T-cell (primary cell): ENCODE results near the gene MARS1. TPM values are rescaled to one million over a fixed set of nuclear protein-coding genes. Genes with fewer than 3 reads are reported as not detected.
"Not testable (repeated sequence)": the region's sequence is repeated elsewhere in the genome, so short reads cannot be mapped to it uniquely, and the experiment has no call there.

Source experiments
- ATAC-seq, 4 experiments: fragments of 200-7000 bp in 3 of 4; fragments of 150-1000 bp in 1 of 4; cut with Tn5 transposase; replicated peaks in 1 of 4; 1 replicate in 3 of 4; 2 replicates in 1 of 4; pipeline ENCODE4 v1.10.0; 2021; ENCODE audit warnings: moderate library complexity in 3 of 4, mild to moderate bottlenecking in 2 of 4, moderate number of reproducible peaks in 1 of 4
- CTCF ChIA-PET, 2 donors: fragments of 300-600 bp; sonication (Branson Sonifier 250); formaldehyde crosslinking; loops; one replicate each; lab custom pipeline; 2022; ENCODE audit warnings: antibody characterized with exemption in 2 of 2; lab: Charles Lee
- POLR2A ChIA-PET, 2 donors: fragments of 300-600 bp; sonication (Branson Sonifier 250); formaldehyde crosslinking; loops; one replicate each; lab custom pipeline; 2022; ENCODE audit warnings: antibody characterized with exemption in 2 of 2; lab: Charles Lee
- DNase-seq, 35 experiments: peaks; one replicate each; pipeline versions ENCODE4 v3.0.0 to v3.0.0-alpha.2; 2013 to 2023
- H3K27ac ChIP-seq: one replicate; pipeline ENCODE4 v1.5.1; 2013; ENCODE audit warnings: low read length
- H3K27me3 ChIP-seq, 2 experiments: replicated peaks in 1 of 2; 1 replicate in 1 of 2; 2 replicates in 1 of 2; pipeline versions ENCODE4 v1.6.1 to v1.7.0; 2013; ENCODE audit warnings: low read length in 1 of 2, mixed read lengths in 1 of 2; ENCODE audit not compliant: control insufficient read depth in 2 of 2, insufficient read depth in 2 of 2; ENCODE audit errors: extremely low read depth in 1 of 2
- H3K36me3 ChIP-seq, 2 donors: 1 replicate in 1 of 2; 2 replicates in 1 of 2; pipeline versions ENCODE4 v1.6.1 to v1.7.0; 2013; ENCODE audit warnings: low read length in 1 of 2; ENCODE audit not compliant: control insufficient read depth in 2 of 2, insufficient read depth in 1 of 2; ENCODE audit errors: extremely low read depth in 1 of 2
- H3K4me1 ChIP-seq, 2 experiments: 1 replicate in 1 of 2; 2 replicates in 1 of 2; pipeline versions ENCODE4 v1.6.1 to v1.7.0; 2013; ENCODE audit warnings: low read length in 2 of 2, mixed read lengths in 1 of 2; ENCODE audit not compliant: insufficient read depth in 2 of 2, control insufficient read depth in 1 of 2; ENCODE audit errors: extremely low read depth in 1 of 2
- H3K4me3 ChIP-seq, 2 donors: 1 replicate in 1 of 2; 2 replicates in 1 of 2; pipeline versions ENCODE4 v1.5.1 to v1.7.0; 2013; ENCODE audit warnings: mild to moderate bottlenecking in 2 of 2, low read length in 1 of 2, moderate library complexity in 1 of 2; ENCODE audit not compliant: control insufficient read depth in 1 of 2; ENCODE audit errors: extremely low read depth in 1 of 2
- H3K9me3 ChIP-seq: 2 replicates; pipeline ENCODE4 v1.7.0; 2013
- H3K27ac Mint-ChIP-seq, 2 donors: one replicate each; pipeline ENCODE4 v1.8.0; 2020 to 2021; ENCODE audit warnings: mild to moderate bottlenecking in 2 of 2, mixed read lengths in 2 of 2
- H3K27me3 Mint-ChIP-seq, 2 donors: one replicate each; pipeline ENCODE4 v1.8.0; 2021 to 2022; ENCODE audit warnings: mixed read lengths in 2 of 2
- H3K36me3 Mint-ChIP-seq: one replicate; pipeline ENCODE4 v1.8.0; 2021; ENCODE audit warnings: mixed read lengths
- H3K4me1 Mint-ChIP-seq, 3 donors: one replicate each; pipeline ENCODE4 v1.8.0; 2020 to 2022; ENCODE audit warnings: mixed read lengths in 3 of 3, mild to moderate bottlenecking in 1 of 3
- H3K4me3 Mint-ChIP-seq, 3 donors: one replicate each; pipeline ENCODE4 v1.8.0; 2020 to 2022; ENCODE audit warnings: mild to moderate bottlenecking in 3 of 3, mixed read lengths in 3 of 3, moderate library complexity in 3 of 3
- H3K9me3 Mint-ChIP-seq, 3 donors: one replicate each; pipeline ENCODE4 v1.8.0; 2020 to 2022; ENCODE audit warnings: mixed read lengths in 3 of 3
- WGBS: methylation state at CpG from one replicate; pipeline ENCODE4 v1.1.5; 2013; ENCODE audit warnings: missing lambda C conversion rate; ENCODE audit not compliant: insufficient coverage; 5-methylcytosine and 5-hydroxymethylcytosine counted together
- total RNA-seq, 35 experiments: library from RNA in 6 of 35; stranded (reverse) in 6 of 35; fragments of 120-200 nt in 1 of 35; gene quantifications; one replicate each; pipeline versions ENCODE4 v1.2.1 to v1.2.4 and lab custom pipeline; 2013 to 2026

The MARS1 gene
- total RNA-seq, 5 donors from 2014 or later (not counting 1 experiment from before 2014, with no cell fraction given), result 167 to 350 (median 320) TPM

- whole genome bisulfite sequencing, result 100% methylated on average over 2 of the region's 6 CpGs
- ChIA-PET CTCF (interaction anchor here in 1 of 2 donors (0.7 to 1.0 kb wide), 2 partner anchors 58 to 228 kb away, joined by 4 to 6 read pairs; no protein-coding TSS in a partner anchor), POLR2A (interaction anchor here (0.5 to 1.3 kb wide), 6 partner anchors 10 to 1486 kb away, joined by 3 to 17 read pairs (median 6); no protein-coding TSS in a partner anchor)
- H3K27me3 ChIP-seq, H3K9me3 ChIP-seq, H3K4me3 ChIP-seq, H3K9me3 Mint-ChIP-seq, H3K27me3 Mint-ChIP-seq, DNase-seq, ATAC-seq, H3K4me3 Mint-ChIP-seq, H3K4me1 ChIP-seq, H3K27ac Mint-ChIP-seq, H3K27ac ChIP-seq: not testable (repeated sequence)
- peaks cover 7 to 81% of the 10 kb centered on the region in 2 donors for H3K36me3 ChIP-seq
- peaks cover 64% of the 10 kb centered on the region for H3K36me3 Mint-ChIP-seq
- H3K4me1 Mint-ChIP-seq, result peaks cover 14 to 15% (median 15%) of the 10 kb centered on the region in 3 donors
Observed at GRCh38 chr12:57513677-57514076, 25.8 kb downstream of the MARS1 start.

GRCh38 chr12:57514246-57514645, 26.4 kb downstream of the MARS1 start:
- not testable (repeated sequence) for H3K9me3 ChIP-seq, DNase-seq, H3K4me3 Mint-ChIP-seq, H3K4me3 ChIP-seq, H3K9me3 Mint-ChIP-seq, ATAC-seq, H3K27me3 ChIP-seq, H3K27me3 Mint-ChIP-seq, H3K27ac ChIP-seq
- Mint-ChIP-seq H3K36me3 (peaks cover 68% of the 10 kb centered on the region), H3K27ac (peak overlapping the region in 1 of 2 donors; percentile 68), H3K4me1 (peaks cover 20 to 21% (median 20%) of the 10 kb centered on the region in 3 donors)
- WGBS, result 97% methylated on average over 8 of the region's 9 CpGs
- peaks cover 7 to 79% of the 10 kb centered on the region in 2 donors for H3K36me3 ChIP-seq
- POLR2A ChIA-PET, result interaction anchor here in 1 of 2 donors (0.7 to 1.3 kb wide), 2 partner anchors 18 to 21 kb away, joined by 3 to 6 read pairs; no protein-coding TSS in a partner anchor
- peaks cover 4 to 11% of the 10 kb centered on the region in 2 experiments for H3K4me1 ChIP-seq
- CTCF ChIA-PET, result interaction anchor here in 1 of 2 donors (0.7 to 1.0 kb wide), 2 partner anchors 58 to 228 kb away, joined by 4 to 6 read pairs; no protein-coding TSS in a partner anchor

- H3K27ac Mint-ChIP-seq, result no peak overlapping the region
- POLR2A ChIA-PET, result interaction anchor here in 1 of 2 donors (1.1 kb wide), 1 partner anchor 33 kb away, joined by 5 read pairs; no protein-coding TSS in a partner anchor
- Histone ChIP-seq H3K9me3 (no peaks in the 10 kb centered on the region), H3K36me3 (peaks cover 7 to 74% of the 10 kb centered on the region in 2 donors), H3K27me3 (no peaks in the 10 kb centered on the region), H3K4me3 (no peak overlapping the region), H3K4me1 (peaks cover 7 to 17% of the 10 kb centered on the region in 2 experiments), H3K27ac (no peak overlapping the region)
- ATAC-seq (no peak), DNase-seq (no peak)
- no peak overlapping the region for H3K4me3 Mint-ChIP-seq
- H3K4me1 Mint-ChIP-seq, result peaks cover 24% of the 10 kb centered on the region in 3 donors
- no peaks in the 10 kb centered on the region for H3K27me3 Mint-ChIP-seq
- CTCF ChIA-PET, result interaction anchor here in 1 of 2 donors (0.9 kb wide), 1 partner anchor 56 kb away, joined by 4 read pairs; no protein-coding TSS in a partner anchor
- peaks cover 65% of the 10 kb centered on the region for H3K36me3 Mint-ChIP-seq
- WGBS, result 89% methylated on average over 4 of the region's 9 CpGs
- no peaks in the 10 kb centered on the region for H3K9me3 Mint-ChIP-seq
Observed at GRCh38 chr12:57514720-57515407, 27.0 kb downstream of the MARS1 start.

GRCh38 chr12:57515408-57515933, 27.6 kb downstream of the MARS1 start:
- Mint-ChIP-seq H3K9me3 (no peaks in the 10 kb centered on the region), H3K27me3 (no peaks in the 10 kb centered on the region), H3K4me3 (no peak overlapping the region), H3K27ac (no peak overlapping the region), H3K36me3 (peaks cover 65% of the 10 kb centered on the region), H3K4me1 (peaks cover 24 to 27% (median 24%) of the 10 kb centered on the region in 3 donors)
- WGBS, result no CpG with 5 or more reads among the region's 3 CpGs
- Histone ChIP-seq H3K36me3 (peaks cover 7 to 69% of the 10 kb centered on the region in 2 donors), H3K4me1 (peaks cover 7 to 21% of the 10 kb centered on the region in 2 experiments), H3K27ac (no peak overlapping the region), H3K9me3 (no peaks in the 10 kb centered on the region), H3K4me3 (no peak overlapping the region), H3K27me3 (no peaks in the 10 kb centered on the region)
- DNase-seq, result no peak
- ChIA-PET CTCF (interaction anchor here in 1 of 2 donors (0.6 to 0.9 kb wide), 2 partner anchors 56 to 70 kb away, joined by 4 to 5 read pairs; no protein-coding TSS in a partner anchor), POLR2A (interaction anchor here in 1 of 2 donors (1.1 kb wide), 1 partner anchor 34 kb away, joined by 5 read pairs; no protein-coding TSS in a partner anchor)
- ATAC-seq, result no peak

GRCh38 chr12:57515934-57516541, 28.2 kb downstream of the MARS1 start:
- Histone ChIP-seq H3K4me1 (peaks cover 7 to 24% of the 10 kb centered on the region in 2 experiments), H3K4me3 (no peak overlapping the region), H3K36me3 (peaks cover 7 to 64% of the 10 kb centered on the region in 2 donors), H3K27me3 (no peaks in the 10 kb centered on the region), H3K27ac (no peak overlapping the region), H3K9me3 (no peaks in the 10 kb centered on the region)
- no peaks in the 10 kb centered on the region for H3K9me3 Mint-ChIP-seq
- peaks cover 24 to 32% (median 26%) of the 10 kb centered on the region in 3 donors for H3K4me1 Mint-ChIP-seq
- ATAC-seq, result no peak
- no peak for DNase-seq
- H3K27me3 Mint-ChIP-seq, result no peaks in the 10 kb centered on the region
- ChIA-PET POLR2A (interaction anchor here (0.9 to 1.9 kb wide), 2 partner anchors 36 kb away, joined by 6 to 7 read pairs; partner anchors contain the start of gene ARHGAP9 (in 1 of the 2)), CTCF (interaction anchor here in 1 of 2 donors (0.6 to 0.9 kb wide), 2 partner anchors 57 to 69 kb away, joined by 4 to 5 read pairs; no protein-coding TSS in a partner anchor)
- peak overlapping the region in 1 of 2 donors; percentile 46 for H3K27ac Mint-ChIP-seq
- no peak overlapping the region for H3K4me3 Mint-ChIP-seq
- 100% methylated on average over 1 of the region's 11 CpGs for WGBS
- H3K36me3 Mint-ChIP-seq, result peaks cover 65% of the 10 kb centered on the region
